ENCODE measurements around the gene ANXA2.

DNA sequence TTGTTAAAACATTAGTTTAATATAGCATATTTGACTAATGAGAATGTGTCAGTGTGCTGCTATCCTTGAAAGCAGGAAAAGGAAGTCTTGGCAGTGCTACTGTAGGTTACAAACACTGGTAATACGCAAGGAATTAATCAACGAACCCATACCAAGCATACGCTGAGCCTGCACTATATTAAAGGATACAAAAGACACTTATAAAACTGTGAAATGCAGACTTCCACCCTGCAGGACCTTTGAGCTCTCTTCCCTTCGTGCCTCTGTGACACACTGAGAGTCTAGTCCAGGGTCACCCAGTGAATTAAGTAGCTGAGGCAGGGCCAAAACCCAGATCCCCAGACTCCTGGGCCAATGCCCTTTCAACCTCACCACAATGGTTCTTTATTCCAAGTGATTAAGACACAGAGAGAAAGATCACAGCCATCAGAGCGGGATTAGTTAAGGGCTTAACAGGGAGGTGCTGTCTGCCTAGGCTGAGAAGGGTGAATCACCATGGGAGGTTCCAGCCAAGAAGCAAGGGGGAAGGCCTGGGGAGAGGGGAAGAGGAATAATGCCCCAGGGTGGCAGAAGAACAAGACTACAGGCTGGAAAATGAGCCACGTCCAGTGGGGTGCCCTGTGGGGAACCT, 6.8 kb downstream of the ANXA2 start:
- TF ChIP-seq CTCF (IDR thresholded peaks at IDR 0.05): no peak
- peak; percentile 34 for TF ChIP-seq POLR2A (IDR thresholded peaks at IDR 0.05)
- TF ChIP-seq POLR2AphosphoS5 (IDR thresholded peaks at IDR 0.05): peak in 2 of 3 donors; percentile 54 to 79
- TF ChIP-seq EP300 (IDR thresholded peaks at IDR 0.05; ENCODE audit: low read depth): no peak

Measured in transverse colon (tissue), 4 donors.